ENCODE measurements around the gene CPNE5.

The CPNE5 gene

DNA sequence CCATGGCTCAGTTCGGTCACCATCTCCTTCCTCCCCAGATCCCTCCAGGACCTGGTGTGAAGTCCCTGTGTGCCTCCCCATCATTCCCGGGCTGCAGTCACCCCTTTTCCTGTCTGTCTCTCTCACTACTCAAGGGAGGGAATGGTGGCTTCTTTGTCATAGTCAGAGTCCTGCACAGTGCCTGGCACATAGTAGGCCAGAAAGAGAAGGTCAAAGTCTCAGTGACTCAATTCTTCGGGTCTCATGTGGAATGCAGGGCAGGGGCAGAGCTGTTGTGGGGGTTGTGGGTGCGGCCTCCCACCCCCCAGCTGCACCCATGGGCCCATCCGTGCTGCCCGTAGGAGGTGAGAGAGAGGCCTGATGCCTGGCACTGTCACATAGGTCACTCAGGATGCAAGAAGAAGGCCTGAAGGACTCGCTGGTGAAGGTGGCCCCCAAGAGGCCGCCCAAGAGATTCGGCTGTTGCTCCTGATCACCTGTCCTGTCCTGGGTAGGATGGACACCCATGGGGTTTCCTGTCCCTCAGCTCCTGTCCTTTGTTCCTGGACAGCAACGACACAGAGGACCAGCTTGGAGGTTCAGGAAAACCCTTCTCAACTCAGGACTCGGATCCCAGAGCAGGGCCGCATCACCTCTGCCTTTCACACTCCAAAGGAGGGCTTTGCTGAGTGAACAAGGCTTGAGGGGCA is 107.5 kb downstream of the CPNE5 start:
- TF ChIP-seq, protein P1, sequence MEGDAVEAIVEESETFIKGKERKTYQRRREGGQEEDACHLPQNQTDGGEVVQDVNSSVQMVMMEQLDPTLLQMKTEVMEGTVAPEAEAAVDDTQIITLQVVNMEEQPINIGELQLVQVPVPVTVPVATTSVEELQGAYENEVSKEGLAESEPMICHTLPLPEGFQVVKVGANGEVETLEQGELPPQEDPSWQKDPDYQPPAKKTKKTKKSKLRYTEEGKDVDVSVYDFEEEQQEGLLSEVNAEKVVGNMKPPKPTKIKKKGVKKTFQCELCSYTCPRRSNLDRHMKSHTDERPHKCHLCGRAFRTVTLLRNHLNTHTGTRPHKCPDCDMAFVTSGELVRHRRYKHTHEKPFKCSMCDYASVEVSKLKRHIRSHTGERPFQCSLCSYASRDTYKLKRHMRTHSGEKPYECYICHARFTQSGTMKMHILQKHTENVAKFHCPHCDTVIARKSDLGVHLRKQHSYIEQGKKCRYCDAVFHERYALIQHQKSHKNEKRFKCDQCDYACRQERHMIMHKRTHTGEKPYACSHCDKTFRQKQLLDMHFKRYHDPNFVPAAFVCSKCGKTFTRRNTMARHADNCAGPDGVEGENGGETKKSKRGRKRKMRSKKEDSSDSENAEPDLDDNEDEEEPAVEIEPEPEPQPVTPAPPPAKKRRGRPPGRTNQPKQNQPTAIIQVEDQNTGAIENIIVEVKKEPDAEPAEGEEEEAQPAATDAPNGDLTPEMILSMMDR (conservative IDR thresholded peaks at IDR 0.05; ENCODE audit: low read depth, low read length), result no peak

DNA sequence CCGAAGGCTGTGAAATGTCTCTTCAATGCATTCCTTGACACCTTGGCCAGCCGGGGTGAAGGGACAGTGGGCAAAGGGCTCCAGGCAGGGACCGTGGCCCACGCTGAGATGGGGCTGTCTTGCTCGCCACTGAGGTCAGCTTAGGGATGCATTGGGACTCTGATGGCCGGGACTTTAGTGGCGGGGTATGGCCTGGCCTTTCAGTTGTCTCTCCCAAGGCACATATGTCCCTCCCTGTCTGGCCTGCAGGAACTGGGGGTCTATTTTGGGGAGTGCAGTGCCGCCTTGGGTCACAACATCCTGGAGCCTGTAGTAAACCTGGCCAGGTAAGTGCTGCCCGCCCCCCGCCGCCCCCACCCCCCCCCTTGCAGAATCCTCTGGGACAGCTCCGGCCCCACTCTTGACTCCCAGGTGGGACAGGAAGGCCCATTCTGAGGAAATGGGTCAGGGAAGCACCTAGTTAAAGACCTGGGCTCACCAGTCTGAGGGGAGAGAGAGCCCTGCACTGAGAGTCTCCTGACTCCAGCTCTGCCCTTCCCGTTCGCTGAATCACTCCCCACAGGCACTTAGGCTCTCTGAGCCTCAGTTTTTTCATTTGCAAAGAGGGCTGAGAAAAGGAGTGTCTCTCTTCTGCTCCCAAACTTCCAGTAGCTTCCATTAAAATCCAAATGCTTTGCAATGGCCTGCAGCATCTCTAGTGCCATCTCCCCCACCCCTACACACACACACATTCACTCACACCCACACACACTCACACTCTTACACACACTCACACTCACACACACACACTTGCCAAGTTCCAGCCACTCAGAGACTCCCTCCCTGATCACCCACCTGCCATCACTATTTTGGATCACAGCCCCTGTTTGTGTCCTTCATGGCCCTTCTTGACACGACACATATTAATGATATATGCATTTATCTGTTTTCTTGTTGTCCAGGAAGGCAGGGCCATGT is 108.5 kb downstream of the CPNE5 start:
- H3K4me3 ChIP-seq (ENCODE audit: low read length), result no peak overlapping the region
- TF ChIP-seq, protein P1 (conservative IDR thresholded peaks at IDR 0.05; ENCODE audit: low read depth, low read length), result no peak
- no peak for DNase-seq (ENCODE audit: low read depth)

More for the DNA sequence above, 107.5 kb downstream of the CPNE5 start:
- H3K4me3 ChIP-seq (ENCODE audit: low read length), result no peak overlapping the region
- DNase-seq (ENCODE audit: low read depth), result no peak

DNA sequence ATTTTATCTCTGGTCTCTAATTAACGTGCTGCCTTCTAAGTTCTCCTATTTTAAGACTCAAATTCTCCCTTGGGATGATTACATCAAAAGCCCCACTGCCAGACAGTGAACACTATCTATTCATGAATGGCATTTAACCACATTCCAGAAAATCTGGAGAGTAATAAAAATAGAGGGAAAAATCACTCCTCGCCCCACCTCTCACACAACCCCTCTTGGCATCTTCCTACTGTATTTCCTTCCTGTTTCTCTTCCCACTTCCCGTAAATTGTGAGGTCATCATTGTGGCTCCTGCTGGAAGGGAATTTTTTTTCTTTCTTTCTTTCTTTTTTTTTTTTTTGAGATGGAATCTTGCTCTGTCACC is 110.1 kb downstream of the CPNE5 start:
- no peak overlapping the region for H3K4me3 ChIP-seq (ENCODE audit: low read length)
- DNase-seq (ENCODE audit: low read depth), result no peak
- TF ChIP-seq, protein P1 (conservative IDR thresholded peaks at IDR 0.05; ENCODE audit: low read depth, low read length), result no peak

DNA sequence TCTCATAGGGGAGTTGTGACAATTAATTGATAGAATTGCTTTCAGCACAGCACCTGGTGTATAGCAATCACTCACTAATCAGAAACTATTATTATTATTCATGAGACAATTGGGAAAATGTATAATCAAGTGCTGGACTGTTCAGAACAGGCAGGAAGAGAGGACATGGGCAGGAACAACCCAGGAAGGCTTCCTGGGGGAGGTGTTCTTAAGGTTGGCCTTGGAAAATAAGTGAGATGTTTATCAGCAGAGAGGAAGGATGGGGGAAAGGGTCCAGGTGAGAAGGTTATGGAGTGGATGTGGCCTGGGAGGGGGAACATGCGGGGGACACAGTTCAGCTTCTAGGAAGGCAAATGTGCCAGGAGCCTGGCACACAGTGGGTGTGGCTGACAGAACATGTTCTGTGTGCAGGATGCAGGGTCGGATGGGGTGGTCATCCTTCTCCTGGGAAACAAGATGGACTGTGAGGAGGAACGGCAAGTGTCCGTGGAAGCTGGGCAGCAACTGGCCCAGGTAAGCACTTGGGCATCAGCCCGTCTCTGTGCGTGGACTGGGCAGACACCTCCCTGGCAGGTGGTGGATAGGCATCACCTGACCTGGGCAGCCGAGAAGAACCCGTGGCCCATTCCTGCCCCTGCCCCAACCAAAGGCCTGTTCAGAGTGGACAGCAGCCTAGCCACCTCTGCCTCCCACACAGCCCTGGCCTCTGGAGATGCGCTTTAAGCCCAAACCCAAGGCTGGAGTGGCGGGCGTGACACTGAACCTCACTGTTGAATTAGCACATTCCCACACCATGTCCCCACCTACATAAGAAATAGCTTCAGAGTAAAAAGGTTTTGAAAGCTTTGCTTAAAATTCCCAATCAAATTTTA is 110.7 kb downstream of the CPNE5 start:
- H3K4me3 ChIP-seq (ENCODE audit: low read length), result no peak overlapping the region
- DNase-seq (ENCODE audit: low read depth), result no peak
- TF ChIP-seq, protein P1 (conservative IDR thresholded peaks at IDR 0.05; ENCODE audit: low read depth, low read length), result no peak

DNA sequence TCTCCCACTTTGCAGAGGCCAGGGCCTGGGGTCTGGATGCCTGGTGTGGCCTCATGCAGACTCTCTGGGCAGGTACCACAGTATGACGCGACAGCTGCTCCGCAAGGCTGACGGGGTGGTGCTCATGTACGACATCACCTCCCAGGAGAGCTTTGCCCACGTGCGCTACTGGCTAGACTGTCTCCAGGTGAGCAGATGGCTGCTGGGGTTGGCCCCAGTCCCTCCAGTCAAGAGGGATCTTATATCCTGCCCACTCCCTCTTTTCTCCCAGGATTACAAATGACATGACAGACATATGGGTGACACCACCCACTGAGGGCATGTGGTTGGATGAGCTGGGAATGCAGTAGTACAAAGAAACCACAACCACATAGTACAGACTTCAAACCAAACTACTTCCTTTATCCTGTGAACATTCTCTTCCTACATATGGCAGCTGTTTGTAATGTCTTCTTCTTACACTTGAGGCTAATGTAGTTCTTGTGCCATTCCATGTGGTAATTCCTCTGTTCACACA is 111.7 kb downstream of the CPNE5 start:
- H3K4me3 ChIP-seq (ENCODE audit: low read length), result no peak overlapping the region
- no peak for DNase-seq (ENCODE audit: low read depth)
- TF ChIP-seq, protein P1 (conservative IDR thresholded peaks at IDR 0.05; ENCODE audit: low read depth, low read length), result no peak

DNA sequence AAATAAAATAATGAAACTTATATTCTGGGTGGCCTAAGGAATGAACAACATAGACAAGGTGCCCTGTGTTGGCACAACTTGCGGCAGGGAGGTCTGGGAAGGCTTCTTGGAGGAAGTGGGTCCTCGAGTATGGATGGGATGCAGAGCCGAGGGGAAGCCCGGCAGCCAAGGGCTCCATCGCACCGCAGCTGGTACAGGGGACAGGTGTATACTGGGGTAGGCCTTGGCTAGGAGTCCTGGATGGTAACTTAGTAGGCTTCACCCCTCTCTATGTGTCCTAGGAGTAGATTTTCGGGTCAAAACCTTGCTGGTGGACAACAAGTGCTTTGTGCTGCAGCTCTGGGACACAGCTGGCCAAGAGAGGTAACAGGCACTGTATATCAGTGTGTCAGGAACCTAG is 113.7 kb downstream of the CPNE5 start:
- no peak overlapping the region for H3K4me3 ChIP-seq (ENCODE audit: low read length)
- DNase-seq (ENCODE audit: low read depth), result no peak
- TF ChIP-seq, protein P1 (conservative IDR thresholded peaks at IDR 0.05; ENCODE audit: low read depth, low read length), result no peak
